LNCaP clone FGC (cell line): ENCODE results near the gene TMEM235.

Source experiments
- DNase-seq: peaks from one replicate; pipeline ENCODE4 v3.0.0-alpha.2; 2011; ENCODE audit warnings: low read depth
- H3K4me3 ChIP-seq: 2 replicates; pipeline ENCODE4 v1.5.1; 2011; ENCODE audit warnings: mild to moderate bottlenecking, low read depth, low read length, control low read depth
- TF ChIP-seq, protein P1 (sequence below): IDR thresholded peaks from 2 replicates; pipeline ENCODE4 v1.5.1; 2012; ENCODE audit warnings: mild to moderate bottlenecking; ENCODE audit not compliant: control insufficient read depth, insufficient read depth; ENCODE audit errors: extremely low read depth

The TMEM235 gene

DNA sequence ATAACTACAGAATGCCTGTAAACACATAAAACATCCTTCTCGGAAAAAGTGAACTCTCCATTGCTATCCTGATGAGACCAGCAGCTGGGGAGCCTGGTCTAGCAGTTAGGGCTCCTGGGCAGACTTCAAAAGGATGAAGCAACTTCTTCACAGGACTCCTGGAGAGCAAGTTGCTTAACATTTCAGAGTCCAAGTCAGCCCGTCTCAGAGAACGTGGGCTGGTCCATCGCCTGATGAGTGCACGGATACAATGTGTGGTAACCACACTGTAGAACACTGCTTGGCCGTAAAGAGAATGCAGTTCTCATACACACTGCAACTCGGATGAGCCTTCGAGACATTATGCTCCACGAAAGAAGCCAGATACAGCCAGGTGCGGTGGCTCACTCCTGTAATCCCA lies 52.7 kb downstream of the TMEM235 start:
- no peak overlapping the region for H3K4me3 ChIP-seq
- TF ChIP-seq, protein P1, sequence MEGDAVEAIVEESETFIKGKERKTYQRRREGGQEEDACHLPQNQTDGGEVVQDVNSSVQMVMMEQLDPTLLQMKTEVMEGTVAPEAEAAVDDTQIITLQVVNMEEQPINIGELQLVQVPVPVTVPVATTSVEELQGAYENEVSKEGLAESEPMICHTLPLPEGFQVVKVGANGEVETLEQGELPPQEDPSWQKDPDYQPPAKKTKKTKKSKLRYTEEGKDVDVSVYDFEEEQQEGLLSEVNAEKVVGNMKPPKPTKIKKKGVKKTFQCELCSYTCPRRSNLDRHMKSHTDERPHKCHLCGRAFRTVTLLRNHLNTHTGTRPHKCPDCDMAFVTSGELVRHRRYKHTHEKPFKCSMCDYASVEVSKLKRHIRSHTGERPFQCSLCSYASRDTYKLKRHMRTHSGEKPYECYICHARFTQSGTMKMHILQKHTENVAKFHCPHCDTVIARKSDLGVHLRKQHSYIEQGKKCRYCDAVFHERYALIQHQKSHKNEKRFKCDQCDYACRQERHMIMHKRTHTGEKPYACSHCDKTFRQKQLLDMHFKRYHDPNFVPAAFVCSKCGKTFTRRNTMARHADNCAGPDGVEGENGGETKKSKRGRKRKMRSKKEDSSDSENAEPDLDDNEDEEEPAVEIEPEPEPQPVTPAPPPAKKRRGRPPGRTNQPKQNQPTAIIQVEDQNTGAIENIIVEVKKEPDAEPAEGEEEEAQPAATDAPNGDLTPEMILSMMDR: no peak
- no peak for DNase-seq

- DNase-seq: no peak
- TF ChIP-seq, protein P1: no peak
- no peak overlapping the region for H3K4me3 ChIP-seq
Measured at GRCh38 chr17:78289004-78289403, 57.6 kb downstream of the TMEM235 start.

- TF ChIP-seq, protein P1: peak; percentile 91
- H3K4me3 ChIP-seq: no peak overlapping the region
- peak; percentile 56 for DNase-seq
Measured at GRCh38 chr17:78289802-78290363, 58.5 kb downstream of the TMEM235 start.
